Transverse colon (tissue), 4 donors: ENCODE measurements around the gene EVI5L. TPM values are rescaled to one million over a fixed set of nuclear protein-coding genes. Genes with fewer than 3 reads are reported as not detected.

Source experiments
- DNase-seq: peaks from one replicate; pipeline ENCODE4 v3.0.0-alpha.2; 2019
- H3K27ac ChIP-seq, 4 donors: fragments of 200-600 bp; sonication (generic); 2 replicates each; pipeline ENCODE4 v1.5.1; 2016 to 2018; ENCODE audit warnings: inconsistent platforms in 4 of 4
- H3K27me3 ChIP-seq: fragments of 200-600 bp; sonication (generic); 2 replicates; pipeline ENCODE4 v1.5.1; 2017; ENCODE audit warnings: inconsistent platforms
- H3K36me3 ChIP-seq, 4 donors: fragments of 200-600 bp; sonication (generic); 2 replicates each; pipeline ENCODE4 v1.5.1; 2017 to 2019; ENCODE audit warnings: inconsistent platforms in 4 of 4
- H3K4me1 ChIP-seq, 4 donors: fragments of 200-600 bp; sonication (generic); 2 replicates each; pipeline ENCODE4 v1.5.1; 2017 to 2020; ENCODE audit warnings: inconsistent platforms in 4 of 4
- H3K4me3 ChIP-seq, 4 donors: fragments of 200-600 bp; sonication (generic); 1 replicate in 1 of 4; 2 replicates in 3 of 4; pipeline versions ENCODE4 v1.5.1 to v1.6.1; 2017 to 2019; ENCODE audit warnings: inconsistent platforms in 4 of 4
- H3K9me3 ChIP-seq, 2 donors: fragments of 200-600 bp; sonication (generic); 2 replicates each; pipeline ENCODE4 v1.5.1; 2017 to 2019; ENCODE audit warnings: inconsistent platforms in 2 of 2
- CTCF ChIP-seq, 5 experiments: fragments of 200-600 bp in 3 of 5; fragments of 450-650 bp in 2 of 5; sonication (generic) in 3 of 5; IDR thresholded peaks; 1 replicate in 2 of 5; 2 replicates in 3 of 5; pipeline ENCODE4 v1.5.1; 2016 to 2017; ENCODE audit warnings: antibody characterized with exemption in 5 of 5, inconsistent platforms in 3 of 5, mild to moderate bottlenecking in 2 of 5, moderate library complexity in 1 of 5
- EP300 ChIP-seq: sonication (generic); formaldehyde crosslinking; IDR thresholded peaks from one replicate; pipeline ENCODE4 v1.6.1; 2017; ENCODE audit warnings: antibody characterized with exemption, low read depth
- POLR2A ChIP-seq: fragments of 450-650 bp; IDR thresholded peaks from one replicate; pipeline ENCODE4 v1.6.1; 2016; ENCODE audit warnings: antibody characterized with exemption, mild to moderate bottlenecking, moderate library complexity
- POLR2AphosphoS5 ChIP-seq, 3 donors: sonication (generic); formaldehyde crosslinking; IDR thresholded peaks; one replicate each; pipeline ENCODE4 v1.6.1; 2016; ENCODE audit warnings: antibody characterized with exemption in 3 of 3
- WGBS, 2 donors: methylation state at CpG; one replicate each; pipeline ENCODE4 v1.1.5; 2018; ENCODE audit warnings: low coverage in 1 of 2; 5-methylcytosine and 5-hydroxymethylcytosine counted together
- in situ Hi-C, 4 donors: fragments of 200-750 bp; cut with MboI; loops; one replicate each; pipeline versions ENCODE4 v1.15.0 to v1.15.1; 2017; ENCODE audit warnings: low sequenced_read_pairs in 3 of 4, low pct_ligation_motif_present in 1 of 4, low pct_unique_long_range_greater_than_20kb in 1 of 4
- intact Hi-C: fragments of 100-400 bp; cut with DNase I; formaldehyde crosslinking; loops from one replicate; pipeline ENCODE4 v1.15.1; 2023; ENCODE audit warnings: low total_unique reads
- total RNA-seq, 4 donors: library from RNA; depleted of rRNA; stranded (reverse); fragments of >200 nt; gene quantifications; one replicate each; pipeline ENCODE4 v1.1.0, GENCODE V29; 2016

Gene EVI5L
- total RNA-seq, 4 donors from 2014 or later = 8.5 to 65.8 (median 15.0) TPM

- H3K27me3 ChIP-seq = peaks cover 53% of the 10 kb centered on the region
- in situ Hi-C loops (no loop called here), intact Hi-C loops (loop anchor here (5.0 kb wide), 1 partner anchor 1411 kb away; the partner anchor contains the start of gene CRB3)
- H3K4me3 ChIP-seq = peak overlapping the region in 2 of 4 donors; percentile 25 to 27
- peaks cover 15 to 47% (median 40%) of the 10 kb centered on the region in 4 donors for H3K4me1 ChIP-seq
- no peaks in the 10 kb centered on the region for H3K36me3 ChIP-seq
- TF ChIP-seq POLR2AphosphoS5 (IDR thresholded peaks at IDR 0.05) (no peak), CTCF (IDR thresholded peaks at IDR 0.05) (no peak), EP300 (no peak), POLR2A (no peak)
- 38 to 42% methylated on average over 10 to 46 of the region's 53 CpGs for WGBS, 2 donors
- no peak for DNase-seq
- no peaks in the 10 kb centered on the region for H3K9me3 ChIP-seq
- no peak overlapping the region for H3K27ac ChIP-seq
Measured at GRCh38 chr19:7873304-7874075, 43.5 kb downstream of the EVI5L start.

GRCh38 chr19:7874076-7874896, 44.3 kb downstream of the EVI5L start, which contains the start of gene PRR36:
TSS of gene PRR36 (minus strand) at chr19:7874390. CDS start at chr19:7873689, 701 bp downstream.
- no peaks in the 10 kb centered on the region for H3K36me3 ChIP-seq
- peak within 1 kb of the TSS in 2 of 4 donors; percentile 25 to 27 for H3K4me3 ChIP-seq
- DNase-seq = no peak
- H3K4me1 ChIP-seq = peaks cover 11 to 39% (median 32%) of the 10 kb centered on the region in 4 donors
- in situ Hi-C loops = no loop called here
- WGBS, 2 donors = 6% methylated on average over 35 of the region's 88 CpGs; no CpG with 5 or more reads in 1 of the 2 donors
- no peak for TF ChIP-seq CTCF (IDR thresholded peaks at IDR 0.05)
- TF ChIP-seq POLR2AphosphoS5 (IDR thresholded peaks at IDR 0.05) = no peak
- TF ChIP-seq POLR2A = no peak
- TF ChIP-seq EP300 = no peak
- intact Hi-C loops = loop anchor here (5.0 kb wide), 1 partner anchor 1412 kb away; the partner anchor contains the start of gene CRB3
- H3K27me3 ChIP-seq = peaks cover 52% of the 10 kb centered on the region
- H3K9me3 ChIP-seq = no peaks in the 10 kb centered on the region
- no peak within 1 kb of the TSS for H3K27ac ChIP-seq

- Histone ChIP-seq H3K9me3 (no peaks in the 10 kb centered on the region), H3K4me3 (peak overlapping the region in 1 of 4 donors; percentile 27), H3K36me3 (no peaks in the 10 kb centered on the region), H3K27me3 (peaks cover 52% of the 10 kb centered on the region), H3K27ac (no peak overlapping the region), H3K4me1 (peaks cover 11 to 33% (median 26%) of the 10 kb centered on the region in 4 donors)
- intact Hi-C loops (loop anchor here (5.0 kb wide), 1 partner anchor 1413 kb away; the partner anchor contains the start of gene CRB3), in situ Hi-C loops (no loop called here)
- no peak for DNase-seq
- 33% methylated on average over 12 of the region's 12 CpGs; no CpG with 5 or more reads in 1 of the 2 donors for WGBS, 2 donors
- TF ChIP-seq POLR2AphosphoS5 (IDR thresholded peaks at IDR 0.05) (no peak), POLR2A (no peak), EP300 (no peak), CTCF (IDR thresholded peaks at IDR 0.05) (no peak)
Measured at GRCh38 chr19:7874897-7875273, 44.9 kb downstream of the EVI5L start.
